BE2C (cell line): ENCODE data around the gene MYO18B.

Experiments
- DNase-seq: peaks from one replicate; pipeline ENCODE4 v3.0.0-alpha.2; 2020
- H3K27me3 ChIP-seq: fragments of 250-450 bp; sonication (Bioruptor Pico); 2 replicates; pipeline ENCODE4 v1.5.1; 2020; ENCODE audit warnings: mild to moderate bottlenecking
- H3K36me3 ChIP-seq: fragments of 250-450 bp; sonication (Bioruptor Pico); 2 replicates; pipeline ENCODE4 v1.5.1; 2020; ENCODE audit warnings: mild to moderate bottlenecking
- H3K4me1 ChIP-seq: fragments of 250-450 bp; sonication (Bioruptor Pico); 2 replicates; pipeline ENCODE4 v1.5.1; 2020
- H3K4me3 ChIP-seq: 2 replicates; pipeline ENCODE4 v1.5.1; 2011; ENCODE audit warnings: low read depth, low read length
- H3K9me3 ChIP-seq: fragments of 250-450 bp; sonication (Bioruptor Pico); 2 replicates; pipeline ENCODE4 v1.5.1; 2020
- TF ChIP-seq, protein P1 (sequence below): IDR thresholded peaks from 2 replicates; pipeline ENCODE4 v1.5.1; 2012; ENCODE audit warnings: mild to moderate bottlenecking, low read depth, low read length

The MYO18B gene

GRCh38 chr22:26047920-26048319, 305.9 kb downstream of the MYO18B start:
- TF ChIP-seq, protein P1, sequence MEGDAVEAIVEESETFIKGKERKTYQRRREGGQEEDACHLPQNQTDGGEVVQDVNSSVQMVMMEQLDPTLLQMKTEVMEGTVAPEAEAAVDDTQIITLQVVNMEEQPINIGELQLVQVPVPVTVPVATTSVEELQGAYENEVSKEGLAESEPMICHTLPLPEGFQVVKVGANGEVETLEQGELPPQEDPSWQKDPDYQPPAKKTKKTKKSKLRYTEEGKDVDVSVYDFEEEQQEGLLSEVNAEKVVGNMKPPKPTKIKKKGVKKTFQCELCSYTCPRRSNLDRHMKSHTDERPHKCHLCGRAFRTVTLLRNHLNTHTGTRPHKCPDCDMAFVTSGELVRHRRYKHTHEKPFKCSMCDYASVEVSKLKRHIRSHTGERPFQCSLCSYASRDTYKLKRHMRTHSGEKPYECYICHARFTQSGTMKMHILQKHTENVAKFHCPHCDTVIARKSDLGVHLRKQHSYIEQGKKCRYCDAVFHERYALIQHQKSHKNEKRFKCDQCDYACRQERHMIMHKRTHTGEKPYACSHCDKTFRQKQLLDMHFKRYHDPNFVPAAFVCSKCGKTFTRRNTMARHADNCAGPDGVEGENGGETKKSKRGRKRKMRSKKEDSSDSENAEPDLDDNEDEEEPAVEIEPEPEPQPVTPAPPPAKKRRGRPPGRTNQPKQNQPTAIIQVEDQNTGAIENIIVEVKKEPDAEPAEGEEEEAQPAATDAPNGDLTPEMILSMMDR: no peak
- Histone ChIP-seq H3K4me3 (no peak overlapping the region), H3K9me3 (no peaks in the 10 kb centered on the region), H3K27me3 (no peaks in the 10 kb centered on the region; the same call in 1 of the 2 replicates), H3K4me1 (no peaks in the 10 kb centered on the region), H3K36me3 (no peaks in the 10 kb centered on the region)
- DNase-seq: no peak

GRCh38 chr22:26050079-26050478, 308.1 kb downstream of the MYO18B start:
- DNase-seq: no peak
- Histone ChIP-seq H3K9me3 (no peaks in the 10 kb centered on the region), H3K27me3 (no peaks in the 10 kb centered on the region), H3K4me3 (peak overlapping the region; percentile 2; the same call in 1 of the 2 replicates), H3K4me1 (peaks cover 11% of the 10 kb centered on the region), H3K36me3 (no peaks in the 10 kb centered on the region)
- TF ChIP-seq, protein P1: no peak

DNA sequence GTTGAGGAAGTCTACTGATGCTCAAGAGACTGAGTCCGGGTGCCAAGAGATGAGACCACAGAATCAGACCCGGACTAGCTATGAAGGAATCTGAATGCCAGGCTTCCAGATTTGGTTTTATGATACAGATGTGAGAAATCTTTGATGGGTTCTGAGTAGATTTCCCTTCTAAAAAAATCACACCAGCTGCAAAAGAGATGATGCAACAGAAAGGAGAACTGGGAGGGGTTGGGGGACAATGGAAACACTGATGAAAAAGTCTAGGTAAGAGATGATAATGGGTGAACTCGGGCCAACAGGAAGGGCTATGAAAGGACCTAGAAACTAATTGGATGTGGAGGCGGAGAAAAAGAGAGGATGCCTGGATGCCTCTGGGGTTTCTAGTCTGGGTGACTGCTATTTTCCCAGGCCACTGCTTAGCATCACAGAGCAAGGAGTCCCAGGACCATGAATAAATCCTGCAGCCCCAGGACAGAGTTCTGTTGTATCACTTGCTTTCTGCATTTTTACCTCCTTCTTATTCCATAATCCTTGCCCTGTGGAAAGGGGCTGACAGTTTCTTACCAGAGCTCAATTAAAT, 311.8 kb downstream of the MYO18B start:
- Histone ChIP-seq H3K9me3 (no peaks in the 10 kb centered on the region), H3K36me3 (no peaks in the 10 kb centered on the region), H3K27me3 (no peaks in the 10 kb centered on the region), H3K4me1 (peaks cover 17% of the 10 kb centered on the region), H3K4me3 (no peak overlapping the region)
- no peak for DNase-seq
- TF ChIP-seq, protein P1: no peak

DNA sequence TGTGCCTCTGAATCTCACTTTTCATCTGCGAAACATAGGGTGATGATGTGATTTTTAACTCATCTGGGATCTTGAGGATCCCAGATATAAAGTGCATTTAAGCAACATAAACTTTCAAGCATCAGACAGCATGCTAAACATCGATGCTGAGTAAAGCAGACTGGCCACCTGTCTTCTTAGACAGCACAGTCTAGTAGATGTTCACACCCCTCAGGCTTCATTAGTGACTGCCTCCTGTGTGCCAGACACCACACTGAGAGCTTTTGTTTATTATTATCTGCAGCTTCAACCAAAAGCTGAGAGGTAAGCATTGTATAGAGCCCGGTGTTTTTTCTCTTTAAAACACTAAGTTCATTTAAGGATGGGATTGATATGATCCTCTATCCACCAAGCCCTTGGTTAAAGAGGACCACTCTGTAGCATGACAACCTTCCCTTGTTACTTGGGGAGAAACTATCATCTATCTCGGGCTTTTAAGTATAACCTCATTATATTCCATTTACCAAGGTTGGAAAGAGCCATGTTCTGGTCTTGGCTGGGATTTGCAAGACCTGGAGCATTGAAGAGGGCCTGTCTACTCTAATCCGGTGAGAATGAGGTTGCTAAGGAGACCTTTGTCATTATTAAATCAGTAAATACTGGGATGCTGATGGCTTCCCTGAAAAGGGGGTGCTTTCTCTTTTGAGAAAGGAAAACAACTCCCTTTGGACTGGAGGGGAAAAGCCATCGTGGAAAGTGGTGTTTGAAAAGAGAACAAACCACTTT, 313.0 kb downstream of the MYO18B start:
- TF ChIP-seq, protein P1: no peak
- H3K4me3 ChIP-seq: no peak overlapping the region
- DNase-seq: no peak
- H3K36me3 ChIP-seq: no peaks in the 10 kb centered on the region
- no peaks in the 10 kb centered on the region for H3K27me3 ChIP-seq
- no peaks in the 10 kb centered on the region for H3K9me3 ChIP-seq
- H3K4me1 ChIP-seq: peaks cover 17% of the 10 kb centered on the region

DNA sequence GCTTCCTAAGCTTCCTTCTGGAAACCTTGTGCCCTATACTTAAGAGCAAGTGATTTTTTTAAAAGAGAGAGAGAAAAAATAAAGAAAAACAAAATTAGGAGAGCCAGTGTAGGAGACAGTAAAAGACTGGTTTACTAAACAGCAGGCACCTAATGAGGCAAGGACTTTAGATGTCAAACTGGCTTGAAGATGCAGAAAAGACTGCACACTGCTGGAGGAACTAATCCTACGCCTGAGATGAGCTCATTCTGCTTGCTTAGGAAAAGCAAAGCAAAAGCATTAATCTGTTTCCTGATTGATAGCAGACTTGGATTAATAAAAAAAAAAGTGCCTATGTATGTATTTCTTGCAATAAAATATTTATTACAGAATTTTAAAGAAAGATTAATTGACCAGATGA, 313.7 kb downstream of the MYO18B start:
- TF ChIP-seq, protein P1: no peak
- Histone ChIP-seq H3K27me3 (no peaks in the 10 kb centered on the region), H3K4me3 (no peak overlapping the region), H3K36me3 (no peaks in the 10 kb centered on the region), H3K9me3 (no peaks in the 10 kb centered on the region), H3K4me1 (peaks cover 17% of the 10 kb centered on the region)
- no peak for DNase-seq
